LNCaP clone FGC (cell line): Measurements from ENCODE around the gene PANK4.
A peak's percentile ranks its signal among the peaks of the same experiment; 100 is the strongest.

Experiments
- DNase-seq: peaks from one replicate; pipeline ENCODE4 v3.0.0-alpha.2; 2011; ENCODE audit warnings: low read depth
- H3K4me3 ChIP-seq: 2 replicates; pipeline ENCODE4 v1.5.1; 2011; ENCODE audit warnings: mild to moderate bottlenecking, low read depth, low read length, control low read depth
- TF ChIP-seq, protein P1 (sequence below): IDR thresholded peaks from 2 replicates; pipeline ENCODE4 v1.5.1; 2012; ENCODE audit warnings: mild to moderate bottlenecking; ENCODE audit not compliant: control insufficient read depth, insufficient read depth; ENCODE audit errors: extremely low read depth

The PANK4 gene

DNA sequence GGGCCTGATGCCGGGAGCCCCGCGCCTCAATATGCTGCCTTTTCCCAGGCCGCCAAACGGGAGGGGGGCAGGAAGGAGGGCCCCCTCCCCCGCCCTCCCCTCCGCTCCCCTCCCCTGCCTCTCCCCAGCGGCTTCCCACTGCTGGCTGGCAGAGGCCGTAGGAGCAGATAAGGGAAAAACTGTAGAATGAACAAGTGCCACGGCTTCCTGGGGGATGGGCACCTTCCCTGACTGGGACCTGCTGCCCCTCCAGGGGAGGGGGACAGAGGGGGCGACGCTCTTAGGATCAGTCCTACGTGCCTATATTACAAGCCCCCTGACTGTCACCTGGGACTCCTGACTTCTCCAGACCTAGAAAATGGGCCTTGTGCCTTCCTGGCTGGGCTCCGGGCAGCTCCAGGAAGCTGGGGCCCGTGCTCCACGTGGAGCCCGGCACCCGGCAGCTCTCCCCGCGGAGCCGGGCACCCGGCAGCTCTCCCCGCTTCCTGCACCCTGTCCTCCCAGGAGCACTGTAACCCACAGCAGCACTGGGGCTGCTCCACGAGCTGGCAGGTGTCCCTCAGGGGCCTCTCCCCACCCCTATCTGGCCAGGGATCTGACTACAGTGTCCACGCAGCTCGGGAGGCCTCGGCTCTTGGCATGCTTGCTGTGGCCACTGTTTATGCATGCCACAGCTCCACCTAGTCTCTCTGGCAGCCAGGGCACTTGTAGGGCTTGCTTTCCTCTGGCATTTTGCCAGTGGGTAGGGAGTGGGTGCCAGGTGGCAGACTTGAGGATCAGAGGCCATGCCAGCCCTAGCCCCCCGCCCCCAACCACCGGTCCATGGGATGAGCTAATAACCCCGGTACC, 4.3 kb upstream of the PANK4 start:
- peak; percentile 45 for DNase-seq

DNA sequence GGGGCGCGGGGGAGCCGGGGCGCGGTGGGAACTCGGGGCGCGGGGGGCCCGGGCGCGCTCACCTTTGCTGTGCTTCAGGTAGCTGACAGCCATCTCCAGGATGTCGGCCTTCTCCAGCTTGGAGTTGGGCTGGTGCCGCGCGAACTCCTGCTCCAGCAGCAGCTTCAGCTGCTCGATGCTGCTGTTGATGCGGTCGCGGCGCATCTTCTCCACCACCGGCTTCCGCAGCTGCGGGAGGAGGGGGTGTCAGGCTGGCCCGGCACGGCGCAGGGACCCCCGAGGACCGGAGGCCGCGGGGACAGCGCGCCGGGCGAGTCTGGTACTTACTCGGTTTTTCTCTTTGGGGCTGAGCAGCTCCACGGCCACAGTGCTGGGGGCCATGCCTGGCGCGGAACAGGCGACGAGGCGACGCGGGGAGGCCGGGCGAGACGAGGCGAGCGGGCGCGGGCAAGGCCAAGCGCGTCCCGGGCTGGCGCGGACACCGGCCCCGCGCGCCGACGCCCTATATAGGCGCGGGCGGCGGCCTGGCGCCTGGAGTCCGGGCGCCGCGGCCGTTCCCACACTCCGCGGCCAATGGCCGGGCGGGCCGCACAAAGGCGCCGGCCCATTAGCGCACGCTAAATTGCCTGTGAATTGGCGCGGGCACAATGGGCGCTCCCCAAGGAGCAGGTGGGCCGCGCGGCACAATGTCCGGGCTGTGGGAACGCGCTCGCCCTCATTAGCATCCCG, 3.6 kb upstream of the PANK4 start, which contains the start of gene HES5:
Gene HES5 (minus strand): TSS at position 480 of the 729 bp plus-strand sequence. CDS start 99 bp downstream, at position 381.
- TF ChIP-seq, protein P1, sequence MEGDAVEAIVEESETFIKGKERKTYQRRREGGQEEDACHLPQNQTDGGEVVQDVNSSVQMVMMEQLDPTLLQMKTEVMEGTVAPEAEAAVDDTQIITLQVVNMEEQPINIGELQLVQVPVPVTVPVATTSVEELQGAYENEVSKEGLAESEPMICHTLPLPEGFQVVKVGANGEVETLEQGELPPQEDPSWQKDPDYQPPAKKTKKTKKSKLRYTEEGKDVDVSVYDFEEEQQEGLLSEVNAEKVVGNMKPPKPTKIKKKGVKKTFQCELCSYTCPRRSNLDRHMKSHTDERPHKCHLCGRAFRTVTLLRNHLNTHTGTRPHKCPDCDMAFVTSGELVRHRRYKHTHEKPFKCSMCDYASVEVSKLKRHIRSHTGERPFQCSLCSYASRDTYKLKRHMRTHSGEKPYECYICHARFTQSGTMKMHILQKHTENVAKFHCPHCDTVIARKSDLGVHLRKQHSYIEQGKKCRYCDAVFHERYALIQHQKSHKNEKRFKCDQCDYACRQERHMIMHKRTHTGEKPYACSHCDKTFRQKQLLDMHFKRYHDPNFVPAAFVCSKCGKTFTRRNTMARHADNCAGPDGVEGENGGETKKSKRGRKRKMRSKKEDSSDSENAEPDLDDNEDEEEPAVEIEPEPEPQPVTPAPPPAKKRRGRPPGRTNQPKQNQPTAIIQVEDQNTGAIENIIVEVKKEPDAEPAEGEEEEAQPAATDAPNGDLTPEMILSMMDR: no peak
- no peak within 1 kb of the TSS for H3K4me3 ChIP-seq
- no peak for DNase-seq

More for the DNA sequence above, 4.3 kb upstream of the PANK4 start:
- TF ChIP-seq, protein P1: peak; percentile 43
- no peak overlapping the region for H3K4me3 ChIP-seq

DNA sequence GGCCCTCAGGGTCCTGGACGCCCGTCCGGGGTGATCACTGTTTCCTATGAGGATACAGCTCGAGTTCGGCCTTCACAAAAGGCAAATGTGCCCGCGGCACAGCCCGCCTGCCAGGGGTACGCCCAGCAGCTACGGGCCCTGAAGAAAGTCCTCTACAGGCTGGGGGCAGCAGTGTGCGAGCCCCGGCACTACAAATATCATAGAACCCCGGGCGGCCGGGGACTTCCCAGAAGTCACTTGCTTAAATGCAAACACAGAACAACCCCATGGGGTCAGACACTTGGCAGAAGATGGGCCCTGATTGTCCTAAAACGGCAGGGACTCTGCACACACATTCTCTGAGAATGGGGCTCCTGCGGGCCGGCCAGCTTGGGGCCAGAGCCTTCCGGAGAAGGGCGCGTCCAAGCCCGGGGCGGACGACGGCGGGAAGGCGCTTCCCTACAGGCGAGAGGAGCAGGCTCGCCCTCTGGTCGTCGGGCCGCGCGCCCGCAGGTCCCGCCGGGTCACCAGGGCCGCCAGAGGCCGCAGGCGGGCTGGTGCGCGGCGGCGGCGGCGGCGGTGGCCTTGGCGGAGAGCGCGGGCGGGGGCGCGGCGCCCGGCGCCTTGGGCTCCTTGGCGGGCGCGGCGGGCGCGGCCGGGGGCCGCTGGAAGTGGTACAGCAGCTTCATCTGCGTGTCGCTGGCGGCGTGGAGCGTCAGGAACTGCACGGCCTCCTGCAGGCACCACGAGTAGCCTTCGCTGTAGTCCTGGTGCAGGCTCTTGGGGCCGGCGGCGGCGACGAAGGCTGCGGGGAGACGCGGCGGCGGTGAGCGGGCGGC, 2.8 kb upstream of the PANK4 start:
- TF ChIP-seq, protein P1: no peak
- no peak overlapping the region for H3K4me3 ChIP-seq

DNA sequence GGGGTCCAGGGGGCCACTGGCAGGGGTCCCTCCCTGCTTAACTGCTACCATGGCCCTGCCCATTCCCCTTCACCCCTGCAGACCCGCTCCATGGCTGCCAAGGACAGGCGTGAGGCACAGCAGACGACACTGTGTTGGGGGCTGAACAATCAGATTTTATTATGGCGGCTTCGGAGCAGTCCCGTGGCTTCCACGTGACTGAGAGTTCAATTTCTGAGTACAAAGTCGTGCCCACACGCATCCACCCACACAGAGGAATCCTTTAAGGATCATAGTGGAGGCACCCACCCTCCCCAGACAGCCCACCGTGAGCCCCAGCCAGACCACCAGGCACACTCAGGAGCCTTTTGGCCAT, 2.2 kb upstream of the PANK4 start:
- DNase-seq: no peak
- H3K4me3 ChIP-seq: no peak overlapping the region
- TF ChIP-seq, protein P1: no peak

More for the DNA sequence above, 2.8 kb upstream of the PANK4 start:
- no peak for DNase-seq

DNA sequence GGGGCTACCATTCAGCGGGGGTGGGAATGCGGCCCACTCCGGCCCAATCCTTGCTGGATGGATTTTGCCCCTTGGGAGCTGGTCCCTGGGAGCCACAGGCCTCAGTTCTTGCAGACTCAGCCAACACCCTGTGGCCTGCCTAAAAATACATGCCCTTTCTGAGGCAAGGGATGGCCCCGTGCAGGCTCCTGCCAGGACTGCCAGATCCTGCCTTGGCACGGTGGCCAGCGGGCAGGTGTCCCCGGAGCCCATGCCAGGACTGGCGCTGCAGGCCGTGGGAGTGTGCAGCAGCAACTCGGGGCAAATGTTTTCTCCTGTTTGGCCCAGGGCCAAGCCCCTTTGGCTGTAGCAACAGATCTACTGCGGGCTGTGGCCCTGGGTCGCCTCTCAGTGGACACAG, 1.6 kb upstream of the PANK4 start:
- TF ChIP-seq, protein P1: no peak
- H3K4me3 ChIP-seq: no peak overlapping the region
- peak; percentile 50 for DNase-seq

DNA sequence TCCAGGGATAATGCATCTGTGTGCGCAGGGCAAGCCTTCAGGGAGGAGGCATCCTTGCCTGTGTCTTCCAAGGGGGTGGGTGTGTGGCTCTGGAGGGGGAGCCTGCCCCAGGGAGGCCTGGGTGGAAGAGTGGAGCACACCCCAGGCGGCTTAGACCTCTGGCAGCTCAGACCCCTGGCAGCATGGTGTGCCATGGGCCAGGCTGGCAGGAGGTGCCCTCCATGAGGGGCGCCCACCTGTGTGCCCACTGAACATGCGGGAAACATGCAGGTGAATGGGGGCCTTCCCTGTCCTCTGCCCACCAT, 1.1 kb upstream of the PANK4 start:
- TF ChIP-seq, protein P1: no peak
- no peak for DNase-seq
- no peak overlapping the region for H3K4me3 ChIP-seq
